Stimulated activated CD4-positive, alpha-beta T cell treated with anti-CD3 and anti-CD28 coated beads, Interleukin-1b, Interleukin-23, amount 100 ng/mL, for 4 hours (primary cell): ENCODE results near the gene SLC25A48.

Source experiments
- DNase-seq, 2 donors: peaks; one replicate each; pipeline ENCODE4 v3.0.0-alpha.2; 2020; ENCODE audit warnings: low read depth in 2 of 2

The SLC25A48 gene, protein sequence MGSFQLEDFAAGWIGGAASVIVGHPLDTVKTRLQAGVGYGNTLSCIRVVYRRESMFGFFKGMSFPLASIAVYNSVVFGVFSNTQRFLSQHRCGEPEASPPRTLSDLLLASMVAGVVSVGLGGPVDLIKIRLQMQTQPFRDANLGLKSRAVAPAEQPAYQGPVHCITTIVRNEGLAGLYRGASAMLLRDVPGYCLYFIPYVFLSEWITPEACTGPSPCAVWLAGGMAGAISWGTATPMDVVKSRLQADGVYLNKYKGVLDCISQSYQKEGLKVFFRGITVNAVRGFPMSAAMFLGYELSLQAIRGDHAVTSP

GRCh38 chr5:135834639-135835529, at the start of gene SLC25A48:
Gene SLC25A48 (plus strand): TSS chr5:135834663. CDS start chr5:135834848, 185 bp downstream.
- peak in 1 of 2 donors; percentile 5 for DNase-seq

DNA sequence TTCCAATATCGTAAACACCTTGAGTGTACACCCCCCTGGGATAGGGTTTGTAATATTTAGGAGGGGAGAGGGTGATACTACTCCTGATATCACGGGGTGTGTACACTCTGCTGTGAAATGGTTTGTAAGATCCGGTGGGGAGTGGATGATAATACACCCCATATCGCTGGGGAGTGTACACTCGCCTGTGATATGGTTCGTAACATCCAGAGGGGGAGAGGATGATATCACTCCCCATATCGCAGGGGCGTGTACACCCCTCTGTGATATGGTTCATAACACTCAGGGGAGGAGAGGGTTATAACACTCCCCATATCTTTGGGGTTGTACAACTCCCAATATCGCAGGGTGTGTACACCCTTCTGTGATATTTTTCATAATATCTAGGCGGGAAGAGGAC, 33.8 kb upstream of the SLC25A48 start:
- no peak for DNase-seq

DNA sequence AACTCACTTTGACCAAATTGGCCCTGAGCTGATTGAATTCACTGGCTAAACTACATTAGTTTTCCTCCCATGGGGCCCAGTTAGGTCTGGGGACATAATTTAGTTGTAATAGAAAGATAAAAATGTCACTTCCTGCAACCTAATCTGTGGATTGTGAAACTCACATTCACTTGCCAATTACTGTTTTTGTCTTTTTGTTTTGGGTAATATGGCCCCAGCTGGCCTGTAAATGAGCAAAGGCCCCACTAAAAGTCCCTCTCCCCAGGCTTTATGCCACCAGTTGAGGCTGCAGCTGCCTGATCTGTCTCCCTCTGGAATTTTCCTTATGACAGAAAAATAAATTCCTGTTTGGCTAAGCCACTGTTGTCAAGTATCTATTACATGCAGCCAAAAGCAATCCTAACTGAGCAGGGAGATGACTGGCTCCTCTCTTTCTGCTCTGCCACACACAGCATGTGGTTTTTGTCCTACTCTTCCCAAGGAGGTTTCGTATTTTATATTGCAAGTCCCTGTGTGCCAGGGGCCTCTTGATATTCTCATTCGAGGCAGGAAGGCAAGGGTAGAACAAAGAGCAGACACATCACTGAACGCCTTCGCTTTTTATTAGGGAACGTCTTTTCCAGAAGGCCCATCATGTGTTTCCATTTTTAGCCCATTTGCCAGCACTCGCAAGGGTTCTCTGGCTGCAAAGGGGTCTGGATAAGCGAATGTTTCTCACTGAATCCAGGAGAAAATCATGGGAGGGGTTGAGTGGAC, 24.1 kb upstream of the SLC25A48 start:
- DNase-seq, result no peak

- DNase-seq, result no peak
Measured at GRCh38 chr5:135811007-135811406, 23.5 kb upstream of the SLC25A48 start.

GRCh38 chr5:135813758-135814157, 20.7 kb upstream of the SLC25A48 start:
- no peak for DNase-seq

- no peak for DNase-seq
Measured at GRCh38 chr5:135814316-135814715, 20.1 kb upstream of the SLC25A48 start.

DNA sequence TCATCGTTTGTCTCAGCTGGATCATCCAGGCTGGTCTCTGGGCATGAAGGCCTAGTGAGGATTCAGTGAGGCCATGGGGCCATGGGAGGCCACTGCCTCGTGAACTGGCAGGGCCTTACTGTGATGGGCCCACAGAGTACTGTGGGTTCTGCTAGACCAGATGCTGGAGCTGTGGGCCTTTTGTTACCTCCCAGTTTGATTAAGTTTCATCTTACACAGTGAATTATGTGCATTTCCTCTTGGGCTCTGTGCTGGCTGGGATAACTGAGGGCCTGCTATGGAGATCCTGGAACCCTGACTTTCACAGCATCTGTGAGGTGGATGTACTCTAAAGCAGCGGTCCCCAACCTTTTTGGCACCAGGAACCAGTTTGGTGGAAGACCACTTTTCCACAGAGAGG, 19.7 kb upstream of the SLC25A48 start:
- DNase-seq, result no peak

- no peak for DNase-seq
Measured at GRCh38 chr5:135821061-135821801, 13.2 kb upstream of the SLC25A48 start.

DNA sequence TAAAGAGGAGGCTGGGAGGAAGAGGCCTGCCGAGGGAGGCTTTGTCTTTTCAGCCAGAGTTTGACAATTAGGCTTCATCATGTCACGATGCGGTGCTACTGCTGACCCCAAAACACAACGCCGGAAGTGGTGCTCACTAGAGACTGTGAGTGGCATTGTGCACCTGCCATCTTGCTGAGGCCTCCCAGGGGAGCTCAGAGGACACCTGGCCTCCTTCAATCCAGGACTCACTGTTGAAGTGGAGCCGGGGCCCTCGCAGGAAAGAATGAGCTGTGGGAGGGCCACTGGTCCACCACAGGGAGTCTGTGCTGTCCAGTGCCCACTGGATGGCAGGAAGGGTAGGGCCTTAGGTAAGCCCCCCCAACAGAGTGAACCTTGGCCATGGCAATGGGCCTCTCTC, 12.7 kb upstream of the SLC25A48 start:
- DNase-seq, result no peak

- no peak for DNase-seq
Measured at GRCh38 chr5:135822286-135822685, 12.2 kb upstream of the SLC25A48 start.

DNA sequence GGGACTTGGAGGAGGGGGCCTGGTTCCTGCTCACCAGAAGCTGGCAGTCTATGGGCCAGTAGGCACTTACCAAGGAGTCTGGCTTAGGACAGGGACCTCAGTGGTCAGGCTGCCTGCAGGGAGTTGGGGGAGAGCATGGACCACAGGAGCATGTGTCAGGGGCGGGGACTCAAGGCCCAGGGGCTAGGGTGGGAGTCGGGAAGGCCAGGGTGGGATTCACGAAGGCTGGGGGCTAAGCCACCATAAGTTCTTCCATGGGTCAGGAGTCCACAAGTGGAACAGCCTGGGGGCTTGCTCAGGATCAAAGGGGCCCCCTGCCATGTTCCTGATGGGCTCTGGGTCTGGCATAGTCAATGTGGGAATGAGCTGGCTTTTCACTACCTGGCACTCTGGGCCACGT, 11.5 kb upstream of the SLC25A48 start:
- no peak for DNase-seq

DNA sequence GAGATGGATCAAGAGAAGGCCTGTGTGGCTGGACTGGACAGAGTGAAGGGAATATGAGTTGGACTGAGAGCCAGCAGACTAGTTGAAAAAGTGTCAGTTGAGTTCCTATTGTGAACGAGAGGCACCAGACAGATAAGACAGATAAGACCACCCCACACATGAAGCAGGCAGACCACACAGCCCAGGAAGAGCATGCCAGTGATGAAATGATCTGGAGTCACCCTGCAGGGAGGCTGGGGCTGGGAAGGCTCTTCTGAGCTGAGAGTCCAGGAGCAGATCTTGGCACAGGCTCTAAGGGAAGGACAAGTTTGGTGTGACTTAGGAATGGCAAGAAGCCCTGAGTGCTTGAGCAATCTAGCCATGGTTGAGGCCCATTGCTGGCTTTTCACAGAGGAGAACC, 10.6 kb upstream of the SLC25A48 start:
- DNase-seq, result no peak

DNA sequence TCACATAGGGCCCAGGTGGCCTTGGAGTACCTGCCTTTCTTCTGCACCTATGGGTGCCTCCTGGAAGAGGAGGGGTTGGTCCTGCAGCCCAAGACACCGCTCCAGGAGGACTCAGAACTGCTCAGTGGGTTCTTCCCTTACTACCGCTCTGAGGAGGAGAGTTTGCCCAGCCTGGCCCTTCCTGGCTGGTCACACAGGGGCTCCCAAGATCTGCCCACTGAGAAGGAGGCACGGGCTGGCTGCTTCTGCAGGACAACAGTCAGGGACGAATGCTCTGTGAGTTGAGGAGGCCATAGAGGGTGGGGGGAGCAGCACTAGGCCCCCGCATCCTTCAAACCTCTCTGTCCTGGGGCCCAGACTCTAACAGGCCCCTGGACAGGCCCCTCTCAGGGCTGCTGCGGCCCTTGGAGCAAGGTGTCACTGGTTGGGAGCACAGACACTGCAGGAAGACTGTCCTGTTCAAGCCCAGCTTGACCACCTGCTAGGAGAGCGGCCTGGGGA, 9.9 kb upstream of the SLC25A48 start:
- no peak for DNase-seq

- no peak for DNase-seq
Measured at GRCh38 chr5:135825373-135826220, 8.9 kb upstream of the SLC25A48 start.

DNA sequence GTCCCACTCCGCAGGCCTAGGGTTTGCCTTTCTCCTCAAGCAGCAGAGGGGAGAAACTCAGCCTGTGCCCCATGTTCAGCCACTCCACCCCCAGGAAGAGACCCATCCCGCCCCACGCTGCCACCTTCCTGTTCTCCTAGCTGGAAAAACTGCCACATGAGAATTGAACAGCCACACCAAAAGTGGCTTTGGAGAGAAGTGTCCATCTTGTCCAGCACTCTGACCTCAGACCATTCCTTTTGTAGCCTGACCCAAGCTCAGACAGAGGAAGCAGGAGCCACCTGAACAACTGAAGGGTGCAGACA, 8.3 kb upstream of the SLC25A48 start:
- no peak for DNase-seq

DNA sequence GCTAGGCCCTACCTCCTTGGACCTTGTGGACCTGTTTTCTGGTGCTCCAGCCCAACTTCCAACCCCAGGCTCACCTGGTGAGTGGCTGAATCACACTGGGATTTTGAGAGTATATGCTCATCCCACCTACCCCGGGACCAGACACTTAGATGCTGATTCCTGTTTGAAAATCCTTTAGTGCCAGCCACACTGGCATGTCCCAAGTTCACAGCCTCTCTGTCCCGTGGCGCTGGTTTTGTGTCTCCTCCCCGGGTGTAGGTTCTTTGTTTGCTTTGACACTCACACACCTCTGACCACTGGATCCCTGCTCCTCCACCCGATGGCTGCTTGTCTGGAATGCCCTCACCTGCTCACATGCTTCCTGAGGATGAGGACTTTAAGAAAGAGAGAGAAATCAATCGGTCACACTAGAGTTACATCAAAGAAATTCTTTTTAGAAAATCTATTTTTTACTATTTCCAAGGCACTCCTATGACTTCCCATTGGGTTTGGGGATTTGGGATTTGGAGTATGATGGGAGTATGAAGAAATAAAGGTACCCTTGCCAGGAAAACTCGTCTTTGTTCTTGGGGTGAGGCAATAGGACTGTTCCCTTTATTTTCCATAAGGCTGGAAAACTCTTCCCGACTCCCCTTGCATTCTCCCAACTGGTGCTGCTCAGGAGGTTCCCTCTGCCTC, 7.3 kb upstream of the SLC25A48 start:
- DNase-seq, result no peak

GRCh38 chr5:135827965-135828781, 6.3 kb upstream of the SLC25A48 start:
- no peak for DNase-seq

DNA sequence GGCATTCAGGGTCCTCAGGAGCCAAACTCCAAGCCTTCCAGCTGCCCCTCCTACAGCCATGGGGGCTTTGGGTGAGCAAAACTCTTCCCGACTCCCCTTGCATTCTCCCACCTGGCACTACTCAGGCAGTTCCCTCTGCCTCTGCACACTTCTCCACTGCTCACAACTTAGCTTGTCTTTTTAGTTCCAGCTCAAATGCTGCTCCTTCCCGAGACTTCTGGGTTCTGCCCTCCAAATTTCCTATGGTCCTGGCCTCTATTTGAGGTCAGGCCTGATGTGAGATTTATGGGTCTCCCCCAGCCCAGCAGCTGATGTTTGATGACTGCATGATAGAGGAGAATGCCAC, 5.7 kb upstream of the SLC25A48 start:
- no peak for DNase-seq

DNA sequence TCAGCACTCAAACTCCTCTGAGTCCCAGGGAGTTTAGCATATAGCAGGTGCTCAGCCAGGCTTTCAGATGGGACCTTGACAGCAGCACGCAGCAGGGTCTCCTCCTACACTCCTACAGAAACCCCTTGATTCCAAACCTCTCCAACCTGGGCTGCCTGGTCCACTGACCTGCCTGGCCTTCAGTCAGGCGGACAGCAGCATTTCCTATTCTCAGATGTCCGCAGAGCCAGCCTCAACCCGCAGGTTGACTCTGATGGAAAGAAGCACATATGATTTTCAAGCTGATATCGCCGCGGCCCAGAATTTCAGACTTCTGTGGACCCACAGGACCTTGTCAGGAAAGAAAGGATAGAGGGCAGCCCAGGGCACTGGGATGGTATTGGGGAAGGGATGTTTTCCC, 5.3 kb upstream of the SLC25A48 start:
- DNase-seq, result no peak
